HG03095 (cell line): ENCODE results near the gene CTNNA3.

Source experiments
- ATAC-seq: cut with Tn5 transposase; IDR thresholded peaks from one replicate; pipeline ENCODE4 v1.9.1; 2021; ENCODE audit warnings: moderate library complexity; ENCODE audit not compliant: unreplicated experiment

CTNNA3 gene

GRCh38 chr10:66782144-66782543, 913.9 kb downstream of the CTNNA3 start:
- no peak for ATAC-seq

- ATAC-seq, result no peak
Measured at GRCh38 chr10:66780796-66781195, 915.2 kb downstream of the CTNNA3 start.

- ATAC-seq, result no peak
Measured at GRCh38 chr10:66778351-66778750, 917.6 kb downstream of the CTNNA3 start.

GRCh38 chr10:66777665-66778064, 918.3 kb downstream of the CTNNA3 start:
- no peak for ATAC-seq

GRCh38 chr10:66773472-66773817, 922.5 kb downstream of the CTNNA3 start:
- ATAC-seq, result no peak

GRCh38 chr10:66772548-66773471, 923.2 kb downstream of the CTNNA3 start:
- ATAC-seq, result no peak

GRCh38 chr10:66767707-66768106, 928.3 kb downstream of the CTNNA3 start:
- no peak for ATAC-seq

- no peak for ATAC-seq
Measured at GRCh38 chr10:66762218-66762729, 933.7 kb downstream of the CTNNA3 start.

- ATAC-seq, result no peak
Measured at GRCh38 chr10:66760941-66761340, 935.1 kb downstream of the CTNNA3 start.

GRCh38 chr10:66755474-66755873, 940.5 kb downstream of the CTNNA3 start:
- no peak for ATAC-seq

- no peak for ATAC-seq
Measured at GRCh38 chr10:66752714-66753113, 943.3 kb downstream of the CTNNA3 start.

- ATAC-seq, result no peak
Measured at GRCh38 chr10:66748217-66748616, 947.8 kb downstream of the CTNNA3 start.

- ATAC-seq, result no peak
Measured at GRCh38 chr10:66747451-66747850, 948.5 kb downstream of the CTNNA3 start.

- no peak for ATAC-seq
Measured at GRCh38 chr10:66746711-66747110, 949.3 kb downstream of the CTNNA3 start.

GRCh38 chr10:66746246-66746645, 949.7 kb downstream of the CTNNA3 start:
- no peak for ATAC-seq

- ATAC-seq, result no peak
Measured at GRCh38 chr10:66744915-66745314, 951.1 kb downstream of the CTNNA3 start.

- no peak for ATAC-seq
Measured at GRCh38 chr10:66737241-66737640, 958.8 kb downstream of the CTNNA3 start.

- no peak for ATAC-seq
Measured at GRCh38 chr10:66723608-66724400, 972.2 kb downstream of the CTNNA3 start.

GRCh38 chr10:66719483-66719882, 976.5 kb downstream of the CTNNA3 start:
- ATAC-seq, result no peak

- no peak for ATAC-seq
Measured at GRCh38 chr10:66717231-66717981, 978.6 kb downstream of the CTNNA3 start.

- ATAC-seq, result no peak
Measured at GRCh38 chr10:66714741-66715140, 981.3 kb downstream of the CTNNA3 start.
